GM23248 (cell line): ENCODE measurements around the gene TOR3A. TPM values are rescaled to one million over a fixed set of nuclear protein-coding genes. Genes with fewer than 3 reads are reported as not detected.

ENCODE experiments used
- DNase-seq: peaks from one replicate; pipeline ENCODE4 v3.0.0-alpha.2; 2015
- H2AFZ ChIP-seq: fragments of 200-600 bp; sonication (generic); 2 replicates; pipeline ENCODE4 v1.6.1; 2016; ENCODE audit warnings: antibody characterized with exemption
- H3F3A ChIP-seq: fragments of 200-600 bp; sonication (generic); 2 replicates; pipeline ENCODE4 v1.6.1; 2016; ENCODE audit warnings: mild to moderate bottlenecking, antibody characterized with exemption, mixed run types; ENCODE audit not compliant: insufficient read depth
- H3K27ac ChIP-seq: fragments of 200-600 bp; sonication (generic); 2 replicates; pipeline ENCODE4 v1.5.1; 2016; ENCODE audit warnings: mild to moderate bottlenecking
- H3K27me3 ChIP-seq: fragments of 200-600 bp; sonication (generic); replicated peaks from 2 replicates; pipeline ENCODE4 v1.6.1; 2016; ENCODE audit warnings: mild to moderate bottlenecking; ENCODE audit not compliant: insufficient read depth
- H3K36me3 ChIP-seq: fragments of 200-600 bp; sonication (generic); 2 replicates; pipeline ENCODE4 v1.6.1; 2016; ENCODE audit warnings: low read depth, mild to moderate bottlenecking
- H3K4me1 ChIP-seq: fragments of 200-600 bp; sonication (generic); 2 replicates; pipeline ENCODE4 v1.6.1; 2016; ENCODE audit warnings: mild to moderate bottlenecking; ENCODE audit not compliant: insufficient read depth
- H3K4me2 ChIP-seq: fragments of 200-600 bp; sonication (generic); one replicate; pipeline ENCODE4 v1.6.1; 2016; ENCODE audit warnings: mild to moderate bottlenecking; ENCODE audit not compliant: unreplicated experiment
- H3K4me3 ChIP-seq: fragments of 200-600 bp; sonication (generic); 2 replicates; pipeline ENCODE4 v1.5.1; 2016; ENCODE audit warnings: mild to moderate bottlenecking
- H3K79me2 ChIP-seq: fragments of 200-600 bp; sonication (generic); 2 replicates; pipeline ENCODE4 v1.6.1; 2016; ENCODE audit warnings: mild to moderate bottlenecking; ENCODE audit not compliant: insufficient read depth
- H3K9ac ChIP-seq: fragments of 200-600 bp; sonication (generic); 2 replicates; pipeline ENCODE4 v1.6.1; 2016; ENCODE audit warnings: mild to moderate bottlenecking
- H3K9me2 ChIP-seq: fragments of 200-600 bp; sonication (generic); 2 replicates; pipeline ENCODE4 v1.6.1; 2016; ENCODE audit warnings: mixed run types, mild to moderate bottlenecking, moderate library complexity; ENCODE audit not compliant: insufficient read depth
- H3K9me3 ChIP-seq: fragments of 200-600 bp; sonication (generic); one replicate; pipeline ENCODE4 v1.6.1; 2017; ENCODE audit warnings: low read depth
- H4K20me1 ChIP-seq: fragments of 200-600 bp; sonication (generic); 2 replicates; pipeline ENCODE4 v1.6.0; 2016; ENCODE audit not compliant: insufficient read depth
- EZH2 ChIP-seq: fragments of 200-600 bp; sonication (generic); IDR thresholded peaks from 2 replicates; pipeline ENCODE4 v1.6.1; 2018; ENCODE audit warnings: antibody characterized with exemption, mild to moderate bottlenecking; ENCODE audit not compliant: insufficient read depth, poor library complexity, severe bottlenecking
- EZH2phosphoT487 ChIP-seq: fragments of 200-600 bp; sonication (generic); IDR thresholded peaks from 2 replicates; pipeline ENCODE4 v1.6.1; 2018; ENCODE audit warnings: antibody characterized with exemption, moderate library complexity, mild to moderate bottlenecking, low read depth; ENCODE audit not compliant: insufficient read depth
- WGBS, 2 experiments: methylation state at CpG; one replicate each; pipeline ENCODE4 v1.1.6; 2015 to 2017; ENCODE audit warnings: low lambda C conversion rate in 2 of 2, low coverage in 1 of 2; ENCODE audit errors: missing lambda C conversion rate in 2 of 2; 5-methylcytosine and 5-hydroxymethylcytosine counted together
- in situ Hi-C: fragments of 300-500 bp; cut with MboI; formaldehyde crosslinking; loops from 2 replicates; pipeline ENCODE4 v1.15.0; 2020
- polyA plus RNA-seq: library from polyadenylated mRNA; unstranded; fragments of >200 nt; fragmentation: Nextera tagmentation; extraction: Ambion mirVana; gene quantifications from 2 replicates; pipeline ENCODE4 v1.2.1, GENCODE V29; 2016
- total RNA-seq: library from RNA; depleted of rRNA; stranded (reverse); fragments of >200 nt; shearing (Covaris generic); gene quantifications from 2 replicates; pipeline ENCODE4 v1.2.3, GENCODE V29; 2014

Gene TOR3A
- total and polyA plus RNA-seq, 2 experiments from 2014 or later, result 22.2 to 45.5 TPM

DNA sequence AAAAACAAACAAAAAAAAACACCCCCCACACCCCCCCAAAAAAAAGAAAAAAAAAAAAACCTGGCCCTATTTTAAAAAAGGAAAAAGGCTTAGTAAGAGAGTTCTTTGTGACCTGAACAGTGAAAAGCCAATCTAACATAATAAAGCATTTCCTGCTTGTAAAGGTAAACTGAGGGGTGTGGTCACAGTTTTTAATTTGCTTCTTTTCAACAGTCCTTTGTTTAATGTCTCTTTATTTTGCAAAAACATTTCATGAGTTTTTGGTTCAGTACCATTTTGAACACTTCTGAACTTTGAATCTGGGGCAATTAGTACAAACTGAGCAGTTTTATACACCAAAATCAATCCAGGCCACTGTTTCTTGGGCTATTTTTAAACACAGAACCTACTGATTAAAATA lies 37.6 kb downstream of the TOR3A start:
- in situ Hi-C loops, result no loop called here
- Histone ChIP-seq H4K20me1 (no peaks in the 10 kb centered on the region), H3K9me2 (no peaks in the 10 kb centered on the region), H3K4me3 (no peak overlapping the region), H3K36me3 (peaks cover 82% of the 10 kb centered on the region), H3K4me1 (peaks cover 9% of the 10 kb centered on the region), H3F3A (peaks cover 63% of the 10 kb centered on the region), H3K27me3 (no peaks in the 10 kb centered on the region), H3K9ac (no peak overlapping the region), H3K4me2 (no peak overlapping the region), H3K9me3 (no peaks in the 10 kb centered on the region), H3K27ac (peak overlapping the region; percentile 2; the same call in 1 of the 2 replicates), H3K79me2 (peaks cover 100% of the 10 kb centered on the region), H2AFZ (no peak overlapping the region)
- DNase-seq, result no peak
- TF ChIP-seq EZH2 (no peak), EZH2phosphoT487 (no peak)

GRCh38 chr1:179120736-179121135 lies 38.9 kb downstream of the TOR3A start:
- H3K9ac ChIP-seq, result no peak overlapping the region
- 97 to 98% methylated on average over 2 of the region's 2 CpGs for WGBS, 2 experiments
- in situ Hi-C loops, result no loop called here
- H3K9me2 ChIP-seq, result no peaks in the 10 kb centered on the region
- peaks cover 64% of the 10 kb centered on the region for H3F3A ChIP-seq
- no peaks in the 10 kb centered on the region for H3K9me3 ChIP-seq
- H4K20me1 ChIP-seq, result no peaks in the 10 kb centered on the region
- H3K27ac ChIP-seq, result peak overlapping the region; percentile 29; the same call in 1 of the 2 replicates
- no peak for DNase-seq
- H3K4me3 ChIP-seq, result no peak overlapping the region
- peaks cover 21% of the 10 kb centered on the region for H3K4me1 ChIP-seq
- no peak overlapping the region for H3K4me2 ChIP-seq
- peaks cover 99% of the 10 kb centered on the region for H3K79me2 ChIP-seq
- H3K27me3 ChIP-seq, result no peaks in the 10 kb centered on the region
- H2AFZ ChIP-seq, result no peak overlapping the region
- peaks cover 76% of the 10 kb centered on the region for H3K36me3 ChIP-seq
- TF ChIP-seq EZH2phosphoT487, result no peak
- no peak for TF ChIP-seq EZH2

DNA sequence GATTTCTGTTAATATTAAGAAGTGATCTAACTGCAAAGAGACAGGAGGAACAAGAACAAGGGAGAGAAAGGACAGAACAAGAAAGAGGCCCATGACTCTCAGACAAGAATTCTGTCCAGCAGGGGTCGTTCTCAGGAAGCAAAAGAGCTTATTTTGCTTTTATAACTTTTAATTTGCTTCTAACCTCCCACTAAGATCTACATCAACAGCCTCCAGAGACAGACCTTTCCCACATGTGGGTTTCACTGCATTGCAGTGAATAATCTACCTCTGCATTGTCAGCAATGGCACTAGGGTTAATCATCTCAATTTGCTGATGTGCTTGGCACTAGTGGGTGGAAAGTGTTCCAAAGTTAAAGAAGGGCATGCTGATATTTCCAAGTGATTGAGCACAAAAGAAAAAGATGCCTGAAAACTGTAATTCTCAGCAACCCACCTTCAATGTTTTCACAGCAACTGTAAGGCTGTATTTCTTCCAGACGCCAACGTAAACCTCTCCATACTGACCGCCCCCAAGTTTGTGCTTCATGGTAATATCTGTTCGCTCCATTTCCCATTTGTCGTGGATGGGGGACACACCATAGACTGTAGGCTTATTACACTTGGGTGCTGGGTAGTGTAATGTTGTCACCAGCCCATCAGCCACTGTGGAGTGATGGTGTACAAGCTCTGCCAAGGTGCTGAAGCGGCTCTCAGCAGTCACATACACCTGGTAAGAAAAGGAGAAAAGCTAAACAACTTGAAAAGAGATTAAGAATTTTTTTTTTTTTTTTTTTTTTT lies 39.5 kb downstream of the TOR3A start:
- in situ Hi-C loops, result no loop called here
- 83% methylated on average over 7 of the region's 7 CpGs for WGBS, 2 experiments
- H3K36me3 ChIP-seq, result peaks cover 75% of the 10 kb centered on the region
- peak overlapping the region; percentile 29 for H3K27ac ChIP-seq
- no peak overlapping the region for H2AFZ ChIP-seq
- H3K4me1 ChIP-seq, result peaks cover 27% of the 10 kb centered on the region
- no peaks in the 10 kb centered on the region for H3K9me2 ChIP-seq
- peak overlapping the region; percentile 17; the same call in 1 of the 2 replicates for H3K9ac ChIP-seq
- H4K20me1 ChIP-seq, result no peaks in the 10 kb centered on the region
- H3F3A ChIP-seq, result peaks cover 66% of the 10 kb centered on the region
- H3K4me3 ChIP-seq, result no peak overlapping the region
- H3K79me2 ChIP-seq, result peaks cover 99% of the 10 kb centered on the region
- H3K27me3 ChIP-seq, result no peaks in the 10 kb centered on the region
- TF ChIP-seq EZH2phosphoT487 (no peak), EZH2 (no peak)
- DNase-seq, result peak; percentile 72
- no peak overlapping the region for H3K4me2 ChIP-seq
- H3K9me3 ChIP-seq, result no peaks in the 10 kb centered on the region

- Histone ChIP-seq H3K36me3 (peaks cover 55% of the 10 kb centered on the region), H3K9ac (peak overlapping the region; percentile 38)
- in situ Hi-C loops, result no loop called here
Measured at GRCh38 chr1:179124873-179125272, 43.0 kb downstream of the TOR3A start.

More at GRCh38 chr1:179124873-179125272, 43.0 kb downstream of the TOR3A start:
- Histone ChIP-seq H3K79me2 (peaks cover 99% of the 10 kb centered on the region), H2AFZ (no peak overlapping the region), H3K27me3 (no peaks in the 10 kb centered on the region), H3F3A (peaks cover 84% of the 10 kb centered on the region), H3K4me2 (peak overlapping the region; percentile 32), H3K27ac (peak overlapping the region; percentile 82), H3K9me2 (no peaks in the 10 kb centered on the region), H3K4me1 (peaks cover 62% of the 10 kb centered on the region), H3K4me3 (0 out of 2 replicates have a peak overlapping the region, but pooled peaks have one; percentile 20), H4K20me1 (no peaks in the 10 kb centered on the region), H3K9me3 (no peaks in the 10 kb centered on the region)
- WGBS, 2 experiments, result 0 to 7% methylated on average over 1 of the region's 1 CpG
- DNase-seq, result peak; percentile 90
- no peak for TF ChIP-seq EZH2
- TF ChIP-seq EZH2phosphoT487, result no peak
